CD14-positive monocyte (primary cell): ENCODE measurements around the gene FNDC5. TPM values are rescaled to one million over a fixed set of nuclear protein-coding genes. Genes with fewer than 3 reads are reported as not detected.

Source experiments
- DNase-seq, 3 donors: peaks; one replicate each; pipeline ENCODE4 v3.0.0-alpha.2; 2011 to 2022
- H2AFZ ChIP-seq: 2 replicates; pipeline ENCODE4 v1.6.0; 2012; ENCODE audit warnings: mild to moderate bottlenecking, low read depth, low read length, inconsistent platforms; ENCODE audit not compliant: insufficient read depth, poor library complexity, severe bottlenecking
- H3K27ac ChIP-seq, 2 donors: 1 replicate in 1 of 2; 2 replicates in 1 of 2; pipeline ENCODE4 v1.5.1; 2012 to 2013; ENCODE audit warnings: low read length in 2 of 2, control low read depth in 1 of 2, inconsistent platforms in 1 of 2, low read depth in 1 of 2, mild to moderate bottlenecking in 1 of 2
- H3K27me3 ChIP-seq, 2 donors: one replicate each; pipeline versions ENCODE4 v1.6.0 to v1.6.1; 2011 to 2013; ENCODE audit warnings: low read length in 2 of 2; ENCODE audit not compliant: control insufficient read depth in 2 of 2, insufficient read depth in 2 of 2
- H3K36me3 ChIP-seq, 2 donors: replicated peaks in 1 of 2; 1 replicate in 1 of 2; 2 replicates in 1 of 2; pipeline versions ENCODE4 v1.5.1 to v1.6.1; 2012 to 2013; ENCODE audit warnings: low read length in 2 of 2, control low read depth in 1 of 2, inconsistent platforms in 1 of 2, mild to moderate bottlenecking in 1 of 2; ENCODE audit not compliant: insufficient read depth in 2 of 2, control insufficient read depth in 1 of 2
- H3K4me1 ChIP-seq, 2 donors: 1 replicate in 1 of 2; 2 replicates in 1 of 2; pipeline versions ENCODE4 v1.5.1 to v1.6.1; 2012 to 2013; ENCODE audit warnings: low read length in 2 of 2, control low read depth in 1 of 2, inconsistent platforms in 1 of 2, mild to moderate bottlenecking in 1 of 2, moderate library complexity in 1 of 2; ENCODE audit not compliant: insufficient read depth in 2 of 2, control insufficient read depth in 1 of 2
- H3K4me2 ChIP-seq: replicated peaks from 2 replicates; pipeline ENCODE3; 2012; ENCODE audit warnings: low read length, moderate library complexity, mild to moderate bottlenecking; ENCODE audit not compliant: poor library complexity, severe bottlenecking; ENCODE audit errors: extremely low read depth
- H3K4me3 ChIP-seq, 3 experiments: fragments of 200-600 bp in 1 of 3; sonication (generic) in 1 of 3; replicated peaks in 1 of 3; 1 replicate in 2 of 3; 2 replicates in 1 of 3; pipeline ENCODE4 v1.5.1; 2011 to 2013; ENCODE audit warnings: low read length in 3 of 3, mild to moderate bottlenecking in 3 of 3, control low read depth in 2 of 3, low read depth in 2 of 3, inconsistent platforms in 1 of 3, moderate library complexity in 1 of 3
- H3K79me2 ChIP-seq: 2 replicates; pipeline ENCODE4 v1.6.0; 2012; ENCODE audit warnings: mild to moderate bottlenecking, control low read depth, inconsistent platforms, low read length, moderate library complexity; ENCODE audit not compliant: insufficient read depth
- H3K9ac ChIP-seq: 2 replicates; pipeline ENCODE4 v1.6.0; 2017; ENCODE audit warnings: low read length, mild to moderate bottlenecking; ENCODE audit not compliant: insufficient read depth, poor library complexity, severe bottlenecking
- H3K9me3 ChIP-seq, 2 donors: replicated peaks in 1 of 2; 1 replicate in 1 of 2; 2 replicates in 1 of 2; pipeline versions ENCODE4 v1.5.1 to v1.6.1; 2012 to 2013; ENCODE audit warnings: low read length in 2 of 2, control low read depth in 1 of 2; ENCODE audit not compliant: control insufficient read depth in 1 of 2, insufficient read depth in 1 of 2
- H4K20me1 ChIP-seq: 2 replicates; pipeline ENCODE4 v1.6.0; 2012; ENCODE audit warnings: mild to moderate bottlenecking, low read length, control low read depth, moderate library complexity; ENCODE audit not compliant: insufficient read depth
- H3K27ac Mint-ChIP-seq, 7 donors: one replicate each; pipeline ENCODE4 v1.8.0; 2020; ENCODE audit warnings: mild to moderate bottlenecking in 7 of 7, mixed read lengths in 7 of 7, moderate library complexity in 6 of 7, inconsistent platforms in 2 of 7
- H3K27me3 Mint-ChIP-seq, 3 donors: one replicate each; pipeline ENCODE4 v1.8.0; 2021 to 2022; ENCODE audit warnings: low read depth in 3 of 3, mild to moderate bottlenecking in 3 of 3, mixed read lengths in 3 of 3, moderate library complexity in 3 of 3, inconsistent platforms in 1 of 3
- H3K36me3 Mint-ChIP-seq, 2 donors: one replicate each; pipeline ENCODE4 v1.8.0; 2020; ENCODE audit warnings: mixed read lengths in 2 of 2, inconsistent platforms in 1 of 2, mild to moderate bottlenecking in 1 of 2
- H3K4me1 Mint-ChIP-seq: one replicate; pipeline ENCODE4 v1.8.0; 2020; ENCODE audit warnings: mild to moderate bottlenecking, mixed read lengths
- H3K4me3 Mint-ChIP-seq, 2 donors: one replicate each; pipeline ENCODE4 v1.8.0; 2020; ENCODE audit warnings: mild to moderate bottlenecking in 2 of 2, mixed read lengths in 2 of 2, moderate library complexity in 1 of 2
- H3K9me3 Mint-ChIP-seq, 7 donors: one replicate each; pipeline ENCODE4 v1.8.0; 2020 to 2022; ENCODE audit warnings: mixed read lengths in 7 of 7, mild to moderate bottlenecking in 6 of 7, moderate library complexity in 6 of 7, inconsistent platforms in 2 of 7
- WGBS: methylation state at CpG from one replicate; pipeline ENCODE4 v1.1.5; 2013; ENCODE audit warnings: missing lambda C conversion rate; ENCODE audit not compliant: insufficient coverage; 5-methylcytosine and 5-hydroxymethylcytosine counted together
- intact Hi-C, 2 donors: fragments of 100-400 bp; cut with micrococcal nuclease; formaldehyde crosslinking; loops; one replicate each; pipeline versions ENCODE4 v1.15.0 to v1.15.1; 2023
- polyA plus RNA-seq, 3 donors: library from polyadenylated mRNA; depleted of rRNA in 1 of 3; unstranded in 2 of 3; stranded (reverse) in 1 of 3; fragments of 300-500 nt in 2 of 3; fragments of >200 nt in 1 of 3; fragmentation: Illumina TruSeq in 2 of 3; gene quantifications; 1 replicate in 2 of 3; 2 replicates in 1 of 3; pipeline ENCODE4 v1.2.3, GENCODE V29; 2012 to 2021
- TF ChIP-seq, protein P1 (sequence below): fragments of 200-600 bp; IDR thresholded peaks from one replicate; pipeline ENCODE4 v1.8.0; 2022; ENCODE audit warnings: antibody characterized with exemption, mild to moderate bottlenecking

FNDC5 gene
- polyA plus RNA-seq, 3 donors, result not detected

DNA sequence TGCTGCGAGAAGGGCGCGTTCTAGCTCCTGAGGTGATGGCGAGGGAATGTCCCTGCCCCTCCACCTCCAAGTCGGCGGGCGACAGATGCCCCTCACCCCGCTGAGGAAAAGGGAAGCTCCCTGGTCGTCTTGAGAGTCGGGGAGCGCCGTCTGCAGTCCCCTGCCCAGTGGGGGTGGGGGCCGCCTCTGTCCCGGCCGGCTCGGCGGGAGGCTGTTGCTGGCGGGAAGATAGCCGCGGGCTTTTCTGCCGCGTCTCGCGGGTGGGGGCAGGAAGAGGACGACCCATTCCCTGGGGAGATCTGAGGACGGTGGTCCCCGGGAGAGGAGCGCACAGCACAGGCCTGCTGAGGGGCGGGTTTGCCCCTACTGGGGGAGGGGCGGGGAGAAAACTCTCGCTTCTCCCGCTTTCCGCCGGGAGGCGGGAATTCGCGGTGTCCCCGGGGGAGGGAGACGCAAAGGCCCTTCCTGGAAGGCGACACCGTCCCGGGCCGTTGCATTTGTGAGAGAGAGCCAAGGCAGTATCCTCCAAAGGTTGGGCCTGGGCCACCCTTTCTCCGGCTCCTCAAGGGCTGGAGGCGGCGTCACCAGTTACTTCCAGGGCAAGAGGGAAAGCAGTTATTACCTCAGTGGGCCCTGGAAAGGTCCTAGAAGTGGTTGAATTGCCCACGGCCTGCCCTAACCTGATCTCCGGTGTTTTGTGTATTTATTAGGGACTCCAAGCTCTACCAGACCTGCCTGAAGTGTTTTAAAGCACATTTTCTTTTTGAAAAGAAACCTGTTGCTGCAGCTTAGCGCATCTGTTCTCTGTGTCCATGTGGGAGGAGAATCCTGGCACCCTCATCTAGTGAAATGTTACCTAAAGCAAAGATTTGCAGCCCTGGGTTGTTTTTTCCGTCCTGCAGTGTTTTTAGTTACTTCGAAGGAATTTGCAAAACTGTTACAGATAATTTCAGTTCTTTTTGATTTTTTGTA, 52.6 kb downstream of the FNDC5 start:
- intact Hi-C loops, result loop anchor here (5.0 kb wide), 3 partner anchors 161 to 426 kb away; partner anchors contain the start of genes BSDC1 (in 1 of the 2), RBBP4 (in 1 of the 2) and ZBTB8OS (in 1 of the 2)
- 2% methylated on average over 43 of the region's 51 CpGs for WGBS

More for the DNA sequence above, 52.6 kb downstream of the FNDC5 start:
- peaks cover 45% of the 10 kb centered on the region for H3K4me1 Mint-ChIP-seq
- DNase-seq, result peak in 2 of 3 donors; percentile 34 to 67
- H3K36me3 ChIP-seq, result no peaks in the 10 kb centered on the region
- no peaks in the 10 kb centered on the region for H3K27me3 ChIP-seq
- H3K4me3 Mint-ChIP-seq, result peak overlapping the region; percentile 92 to 99
- peak overlapping the region; percentile 93 for H3K9ac ChIP-seq
- H3K27ac ChIP-seq, result peak overlapping the region; percentile 85 to 93
- TF ChIP-seq, protein P1, sequence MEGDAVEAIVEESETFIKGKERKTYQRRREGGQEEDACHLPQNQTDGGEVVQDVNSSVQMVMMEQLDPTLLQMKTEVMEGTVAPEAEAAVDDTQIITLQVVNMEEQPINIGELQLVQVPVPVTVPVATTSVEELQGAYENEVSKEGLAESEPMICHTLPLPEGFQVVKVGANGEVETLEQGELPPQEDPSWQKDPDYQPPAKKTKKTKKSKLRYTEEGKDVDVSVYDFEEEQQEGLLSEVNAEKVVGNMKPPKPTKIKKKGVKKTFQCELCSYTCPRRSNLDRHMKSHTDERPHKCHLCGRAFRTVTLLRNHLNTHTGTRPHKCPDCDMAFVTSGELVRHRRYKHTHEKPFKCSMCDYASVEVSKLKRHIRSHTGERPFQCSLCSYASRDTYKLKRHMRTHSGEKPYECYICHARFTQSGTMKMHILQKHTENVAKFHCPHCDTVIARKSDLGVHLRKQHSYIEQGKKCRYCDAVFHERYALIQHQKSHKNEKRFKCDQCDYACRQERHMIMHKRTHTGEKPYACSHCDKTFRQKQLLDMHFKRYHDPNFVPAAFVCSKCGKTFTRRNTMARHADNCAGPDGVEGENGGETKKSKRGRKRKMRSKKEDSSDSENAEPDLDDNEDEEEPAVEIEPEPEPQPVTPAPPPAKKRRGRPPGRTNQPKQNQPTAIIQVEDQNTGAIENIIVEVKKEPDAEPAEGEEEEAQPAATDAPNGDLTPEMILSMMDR, result no peak
- peaks cover 2 to 5% of the 10 kb centered on the region in 2 donors for H3K36me3 Mint-ChIP-seq
- no peaks in the 10 kb centered on the region for H3K9me3 ChIP-seq
- peaks cover 30 to 46% of the 10 kb centered on the region in 2 donors for H3K4me1 ChIP-seq
- peak overlapping the region; percentile 92 to 98 (median 96) for H3K27ac Mint-ChIP-seq
- peaks cover 8% of the 10 kb centered on the region for H4K20me1 ChIP-seq
- peaks cover 0 to 2% (median 1%) of the 10 kb centered on the region in 3 donors for H3K27me3 Mint-ChIP-seq
- no peaks in the 10 kb centered on the region for H3K9me3 Mint-ChIP-seq
- peaks cover 93% of the 10 kb centered on the region for H3K79me2 ChIP-seq
- H3K4me3 ChIP-seq, result peak overlapping the region; percentile 64 to 100 (median 97)
- H2AFZ ChIP-seq, result peak overlapping the region; percentile 98
- H3K4me2 ChIP-seq, result peak overlapping the region; percentile 96
